GM18526 (cell line): ENCODE measurements around the gene TBX10.

Experiments
- POLR2A ChIP-seq: IDR thresholded peaks from 3 replicates; pipeline ENCODE4 v1.6.1; 2011; ENCODE audit not compliant: insufficient read length; ENCODE audit errors: extremely low read depth

Gene TBX10

DNA sequence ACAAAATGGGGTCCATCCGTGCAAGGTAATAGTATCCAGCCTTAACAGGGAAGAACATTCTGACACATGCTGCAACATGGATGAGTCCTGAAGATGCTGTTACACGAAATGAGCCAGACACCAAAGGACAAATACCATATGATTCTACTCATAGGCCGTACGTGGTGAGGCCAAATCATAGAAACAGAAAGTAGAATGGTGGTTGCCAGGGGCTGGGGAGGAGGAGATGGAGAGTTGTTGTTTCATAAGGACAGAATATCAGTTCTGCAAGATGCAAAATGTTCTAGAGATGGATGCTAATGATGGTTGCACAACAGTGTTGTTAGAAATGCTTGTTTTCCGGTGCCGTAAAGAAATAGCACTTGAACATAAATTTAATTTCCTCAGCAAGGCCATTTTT is 2.6 kb downstream of the TBX10 start:
- TF ChIP-seq POLR2A, result no peak

DNA sequence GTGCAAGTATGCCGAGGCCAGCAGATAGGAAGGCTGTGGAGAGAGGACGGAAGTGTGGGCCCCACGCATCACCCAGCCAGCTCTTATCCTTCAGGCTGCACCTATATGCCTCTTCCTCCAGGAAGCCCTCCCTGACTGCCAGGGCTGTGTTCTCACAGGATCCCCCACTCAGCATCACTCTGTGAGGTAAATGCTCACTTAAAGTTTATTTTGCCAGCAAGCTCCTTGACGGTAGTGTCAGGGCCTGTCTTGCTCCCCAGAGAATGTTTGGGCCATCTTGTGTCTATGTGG is 4.4 kb downstream of the TBX10 start:
- no peak for TF ChIP-seq POLR2A

GRCh38 chr11:67634366-67635230 is 5.0 kb downstream of the TBX10 start:
- no peak for TF ChIP-seq POLR2A

DNA sequence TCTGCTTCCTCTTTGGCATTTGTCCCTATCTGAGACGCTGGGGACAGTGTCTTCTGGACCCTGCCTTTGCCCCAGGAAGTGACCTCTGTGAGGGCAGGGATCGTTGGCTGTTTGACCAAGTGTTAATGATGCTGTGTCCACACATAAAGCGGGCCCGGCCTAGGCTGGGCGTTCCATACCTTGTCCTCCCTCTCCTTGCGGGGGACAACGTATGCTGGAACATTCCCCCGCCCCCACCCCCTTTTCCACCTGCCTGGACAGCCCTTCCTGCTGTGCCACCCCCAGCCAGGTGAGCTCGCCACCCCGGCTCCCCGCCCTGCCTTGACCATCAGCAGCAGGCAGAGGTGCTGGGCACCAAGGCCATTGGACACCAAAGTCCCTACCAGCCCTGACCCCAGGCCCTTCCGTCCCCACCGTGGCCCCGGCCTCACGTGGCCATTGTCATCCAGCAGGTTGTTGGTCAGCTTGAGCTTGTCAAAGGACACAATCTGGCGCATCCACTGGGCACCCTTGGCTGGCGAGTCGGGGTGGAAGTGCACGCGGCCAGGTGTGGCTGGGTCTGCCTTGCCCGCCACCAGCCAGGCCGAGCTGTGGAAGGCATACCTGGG is 5.7 kb downstream of the TBX10 start:
- no peak for TF ChIP-seq POLR2A

- TF ChIP-seq POLR2A, result no peak
Measured at GRCh38 chr11:67632982-67633755, 6.4 kb downstream of the TBX10 start.

GRCh38 chr11:67632175-67632981 is 7.2 kb downstream of the TBX10 start:
- TF ChIP-seq POLR2A, result no peak

- TF ChIP-seq POLR2A, result no peak
Measured at GRCh38 chr11:67631853-67632174, 7.7 kb downstream of the TBX10 start.

DNA sequence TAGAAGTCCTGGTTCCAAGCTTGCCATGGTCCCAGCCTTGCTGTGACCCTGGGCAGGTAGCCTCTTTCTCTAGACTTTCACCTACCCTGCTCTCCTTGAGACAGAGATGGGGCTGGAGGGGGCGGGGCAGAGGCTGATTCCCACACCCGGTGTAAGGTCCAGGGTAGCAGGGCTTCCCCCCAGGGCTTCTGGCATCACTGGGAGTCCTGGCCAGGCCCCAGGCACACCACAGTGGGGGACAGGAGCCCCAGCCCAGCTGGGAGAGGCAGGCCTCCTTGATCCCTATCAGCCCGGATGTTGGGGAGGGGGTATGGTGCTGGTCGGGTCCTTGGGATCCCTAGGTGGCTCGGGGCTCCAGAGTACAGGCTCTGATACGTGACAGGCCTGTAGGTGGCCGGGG is 8.2 kb downstream of the TBX10 start:
- TF ChIP-seq POLR2A, result no peak

DNA sequence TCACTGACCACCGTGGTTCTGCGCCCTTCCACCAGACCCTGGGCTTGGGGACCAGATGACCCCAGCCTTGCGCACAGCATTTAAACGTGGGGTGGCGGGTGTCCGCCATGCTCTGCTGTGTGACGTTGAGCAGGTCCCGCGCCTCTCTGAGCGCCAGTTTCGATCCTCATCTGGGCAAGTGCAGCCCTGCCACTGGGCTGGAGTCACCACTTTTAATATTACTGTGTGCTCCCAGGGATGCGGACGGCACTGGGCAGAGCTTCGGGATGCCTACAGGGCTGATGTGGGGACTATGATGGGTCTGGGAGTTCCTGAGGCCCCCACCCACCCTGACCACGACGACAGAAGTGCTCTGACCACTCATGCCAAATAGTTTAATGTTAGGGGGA is 8.6 kb downstream of the TBX10 start:
- TF ChIP-seq POLR2A, result no peak

GRCh38 chr11:67630228-67630942 is 9.2 kb downstream of the TBX10 start:
- peak; percentile 67 for TF ChIP-seq POLR2A

DNA sequence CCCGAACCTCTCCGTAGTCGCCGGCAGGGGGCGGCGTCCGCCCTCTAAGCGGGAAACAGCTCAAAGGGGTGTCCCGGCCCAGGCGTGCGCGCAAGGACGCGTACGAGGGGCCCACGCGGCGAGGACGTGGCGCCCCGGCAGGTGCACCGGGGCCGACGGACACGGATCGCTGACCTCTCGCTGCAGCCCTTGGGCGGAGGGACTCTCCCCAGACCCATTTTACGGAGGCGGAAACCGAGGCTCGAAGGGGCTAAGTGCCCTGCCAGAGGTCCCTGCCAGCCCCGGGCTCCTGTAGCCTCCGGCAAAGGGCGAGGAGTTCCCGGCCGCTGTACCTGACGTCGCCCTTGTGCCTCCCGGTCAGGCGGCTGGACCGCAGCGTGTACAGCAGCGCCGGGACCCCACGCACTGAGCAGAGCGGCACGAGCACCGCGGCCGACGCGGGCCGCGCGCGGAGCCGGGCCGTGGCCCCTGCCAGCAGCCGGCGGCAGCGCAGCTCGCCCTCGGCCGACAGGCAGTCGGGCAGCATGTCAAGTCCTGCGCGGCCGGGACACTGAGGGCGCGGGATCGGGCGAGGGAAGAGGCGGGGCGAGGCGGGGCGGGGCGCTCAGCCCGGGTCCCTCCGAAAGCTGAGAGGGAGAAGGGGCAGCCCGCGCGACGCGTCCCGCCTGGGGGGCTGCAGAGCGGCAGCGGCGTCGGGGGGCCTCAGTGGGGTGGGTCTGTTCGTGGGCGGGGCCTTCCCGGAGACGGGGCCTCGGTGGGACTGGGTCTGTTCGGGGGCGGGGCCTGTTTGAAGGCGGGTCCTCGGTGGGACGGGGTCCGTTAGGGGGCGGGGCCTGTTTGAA is 10.0 kb downstream of the TBX10 start, which contains the start of gene NUDT8:
TSS of gene NUDT8 (minus strand) at position 552 of the 842 bp plus-strand sequence. CDS start at position 526, 26 bp downstream.
- TF ChIP-seq POLR2A, result peak; percentile 62

DNA sequence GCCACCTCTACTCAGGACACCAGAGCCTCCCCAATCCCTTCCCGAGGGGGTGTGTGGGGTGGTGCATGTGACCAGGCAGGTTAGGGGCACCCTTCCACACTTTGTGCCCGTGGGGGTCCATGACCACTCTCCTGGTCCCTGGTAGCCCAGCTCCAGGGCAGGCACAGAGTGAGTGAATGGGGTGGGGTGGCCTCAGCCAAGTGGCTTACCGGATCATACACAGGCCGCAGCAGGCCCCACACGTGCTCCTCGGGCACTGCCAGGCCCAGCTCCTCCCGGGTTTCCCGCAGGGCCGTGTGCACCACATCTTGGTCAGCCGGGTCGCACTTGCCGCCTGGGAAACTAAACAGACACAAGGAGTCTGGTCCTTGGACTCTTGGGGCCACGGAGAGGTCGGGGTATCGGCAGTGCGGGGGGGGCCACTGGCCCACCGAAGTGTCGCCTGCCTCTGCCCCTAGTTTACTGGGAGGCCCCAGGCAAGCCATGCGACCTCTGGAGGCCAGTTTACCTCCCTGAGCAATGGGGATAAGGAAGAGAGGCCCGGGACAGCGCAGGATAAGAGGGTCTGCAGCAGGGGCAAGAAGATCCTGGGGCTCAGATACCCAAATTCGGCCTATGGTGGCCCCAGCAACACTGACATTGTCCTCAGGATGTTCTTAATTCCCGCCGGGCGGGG is 10.7 kb downstream of the TBX10 start:
- no peak for TF ChIP-seq POLR2A
